Naive thymus-derived CD4-positive, alpha-beta T cell (primary cell): Measurements from ENCODE around the gene HOXD9. TPM values are rescaled to one million over a fixed set of nuclear protein-coding genes. Genes with fewer than 3 reads are reported as not detected.

Experiments
- ATAC-seq: fragments of 150-1000 bp; cut with Tn5 transposase; 2 replicates; pipeline ENCODE4 v1.10.0; 2021; ENCODE audit warnings: mild to moderate bottlenecking, moderate library complexity
- CTCF ChIA-PET: fragments of 350-600 bp; sonication (Branson Sonifier 250); formaldehyde crosslinking; loops from one replicate; lab custom pipeline; 2021; ENCODE audit warnings: antibody characterized with exemption; lab: Charles Lee
- POLR2A ChIA-PET: fragments of 350-600 bp; sonication (Branson Sonifier 250); formaldehyde crosslinking; loops from one replicate; lab custom pipeline; 2021; ENCODE audit warnings: antibody characterized with exemption, inconsistent platforms; lab: Charles Lee
- DNase-seq, 9 donors: peaks; one replicate each; pipeline versions ENCODE4 v3.0.0 to v3.0.0-alpha.2; 2020 to 2022; ENCODE audit warnings: mixed read lengths in 1 of 9
- H3K27ac ChIP-seq: one replicate; pipeline ENCODE4 v1.7.0; 2013; ENCODE audit warnings: mild to moderate bottlenecking, low read depth, low read length, moderate library complexity
- H3K27me3 ChIP-seq, 2 donors: one replicate each; pipeline ENCODE4 v1.7.0; 2013; ENCODE audit warnings: low read length in 2 of 2, mild to moderate bottlenecking in 2 of 2, moderate library complexity in 2 of 2; ENCODE audit not compliant: control insufficient read depth in 2 of 2, insufficient read depth in 2 of 2
- H3K36me3 ChIP-seq, 3 experiments: 1 replicate in 2 of 3; 2 replicates in 1 of 3; pipeline ENCODE4 v1.7.0; 2013; ENCODE audit warnings: low read length in 3 of 3, mild to moderate bottlenecking in 3 of 3, moderate library complexity in 1 of 3; ENCODE audit not compliant: insufficient read depth in 3 of 3, control insufficient read depth in 2 of 3
- H3K4me1 ChIP-seq, 2 donors: one replicate each; pipeline ENCODE4 v1.7.0; 2013; ENCODE audit warnings: low read length in 2 of 2, mild to moderate bottlenecking in 2 of 2, moderate library complexity in 1 of 2; ENCODE audit not compliant: control insufficient read depth in 2 of 2, insufficient read depth in 2 of 2
- H3K4me3 ChIP-seq: 2 replicates; pipeline ENCODE4 v1.7.0; 2013; ENCODE audit warnings: mild to moderate bottlenecking, low read length
- H3K9me3 ChIP-seq, 3 experiments: 1 replicate in 2 of 3; 2 replicates in 1 of 3; pipeline ENCODE4 v1.7.0; 2013; ENCODE audit warnings: low read length in 3 of 3; ENCODE audit not compliant: control insufficient read depth in 2 of 3
- H3K27ac Mint-ChIP-seq, 9 donors: one replicate each; pipeline ENCODE4 v1.8.0; 2020 to 2022; ENCODE audit warnings: mixed read lengths in 9 of 9, mild to moderate bottlenecking in 8 of 9, moderate library complexity in 5 of 9, inconsistent platforms in 2 of 9
- H3K27me3 Mint-ChIP-seq, 5 donors: one replicate each; pipeline ENCODE4 v1.8.0; 2021 to 2022; ENCODE audit warnings: mixed read lengths in 5 of 5, mild to moderate bottlenecking in 1 of 5
- H3K36me3 Mint-ChIP-seq, 5 donors: one replicate each; pipeline ENCODE4 v1.8.0; 2020 to 2022; ENCODE audit warnings: mixed read lengths in 5 of 5, mild to moderate bottlenecking in 3 of 5, inconsistent platforms in 1 of 5
- H3K4me1 Mint-ChIP-seq, 7 donors: one replicate each; pipeline ENCODE4 v1.8.0; 2020 to 2022; ENCODE audit warnings: mixed read lengths in 7 of 7, mild to moderate bottlenecking in 3 of 7, inconsistent platforms in 1 of 7
- H3K4me3 Mint-ChIP-seq, 10 donors: one replicate each; pipeline ENCODE4 v1.8.0; 2020 to 2022; ENCODE audit warnings: mild to moderate bottlenecking in 10 of 10, mixed read lengths in 10 of 10, moderate library complexity in 6 of 10, inconsistent platforms in 2 of 10
- H3K9me3 Mint-ChIP-seq, 11 donors: one replicate each; pipeline ENCODE4 v1.8.0; 2020 to 2022; ENCODE audit warnings: mixed read lengths in 11 of 11, mild to moderate bottlenecking in 4 of 11, inconsistent platforms in 1 of 11, moderate library complexity in 1 of 11
- intact Hi-C, 2 donors: fragments of 100-400 bp; cut with micrococcal nuclease; formaldehyde crosslinking; loops; one replicate each; pipeline ENCODE4 v1.15.1; 2023
- polyA plus RNA-seq, 2 donors: library from polyadenylated mRNA; unstranded; fragments of 300-500 nt; fragmentation: Illumina TruSeq; gene quantifications; one replicate each; pipeline ENCODE4 v1.2.3, GENCODE V29; 2021
- total RNA-seq, 6 experiments: library from RNA in 5 of 6; stranded (reverse) in 5 of 6; gene quantifications; 1 replicate in 5 of 6; 2 replicates in 1 of 6; pipeline ENCODE4 v1.2.3 and lab custom pipeline; 2021 to 2026

Gene HOXD9
- total and polyA plus RNA-seq, 7 experiments from 2014 or later = not detected

GRCh38 chr2:176117823-176118371 lies 4.6 kb upstream of the HOXD9 start:
- Mint-ChIP-seq H3K27me3 (peaks cover 75 to 92% (median 76%) of the 10 kb centered on the region in 5 donors), H3K9me3 (peaks cover 2 to 49% (median 11%) of the 10 kb centered on the region in 11 donors), H3K4me1 (peaks cover 0 to 13% (median 7%) of the 10 kb centered on the region in 7 donors), H3K36me3 (peaks cover 0 to 11% (median 4%) of the 10 kb centered on the region in 5 donors), H3K27ac (peak overlapping the region in 1 of 9 donors; percentile 42), H3K4me3 (no peak overlapping the region)
- ATAC-seq = no peak
- H3K9me3 ChIP-seq = peaks cover 0 to 6% (median 0%) of the 10 kb centered on the region in 3 experiments
- ChIA-PET CTCF (no interaction called here), POLR2A (no interaction called here)
- no peak overlapping the region for H3K27ac ChIP-seq
- H3K4me3 ChIP-seq = no peak overlapping the region
- peaks cover 24 to 95% of the 10 kb centered on the region in 2 donors for H3K27me3 ChIP-seq
- intact Hi-C loops = no loop called here
- H3K36me3 ChIP-seq = no peaks in the 10 kb centered on the region
- DNase-seq = no peak
- peaks cover 0 to 8% of the 10 kb centered on the region in 2 donors for H3K4me1 ChIP-seq

GRCh38 chr2:176118601-176119339 lies 3.7 kb upstream of the HOXD9 start:
- DNase-seq = no peak
- CTCF ChIA-PET = no interaction called here
- intact Hi-C loops = no loop called here
- POLR2A ChIA-PET = no interaction called here
- peaks cover 2 to 43% (median 8%) of the 10 kb centered on the region in 11 donors for H3K9me3 Mint-ChIP-seq
- no peak for ATAC-seq
- H3K4me1 ChIP-seq = peaks cover 0 to 15% of the 10 kb centered on the region in 2 donors
- H3K9me3 ChIP-seq = peaks cover 0 to 4% (median 0%) of the 10 kb centered on the region in 3 experiments
- H3K36me3 Mint-ChIP-seq = peaks cover 0 to 11% (median 4%) of the 10 kb centered on the region in 5 donors
- H3K27ac ChIP-seq = no peak overlapping the region
- H3K27me3 ChIP-seq = peaks cover 24 to 92% of the 10 kb centered on the region in 2 donors
- H3K36me3 ChIP-seq = no peaks in the 10 kb centered on the region
- H3K4me1 Mint-ChIP-seq = peaks cover 0 to 19% (median 11%) of the 10 kb centered on the region in 7 donors
- peak overlapping the region in 3 of 10 donors; percentile 2 to 60 (median 29) for H3K4me3 Mint-ChIP-seq
- no peak overlapping the region for H3K4me3 ChIP-seq
- peaks cover 72 to 88% (median 74%) of the 10 kb centered on the region in 5 donors for H3K27me3 Mint-ChIP-seq
- H3K27ac Mint-ChIP-seq = peak overlapping the region in 5 of 9 donors; percentile 37 to 76 (median 50)

GRCh38 chr2:176120364-176121189 lies 1.9 kb upstream of the HOXD9 start:
- peaks cover 2 to 33% (median 6%) of the 10 kb centered on the region in 11 donors for H3K9me3 Mint-ChIP-seq
- H3K4me1 ChIP-seq = peaks cover 0 to 15% of the 10 kb centered on the region in 2 donors
- peaks cover 15 to 88% of the 10 kb centered on the region in 2 donors for H3K27me3 ChIP-seq
- DNase-seq = no peak
- CTCF ChIA-PET = interaction anchor here (0.7 kb wide), 1 partner anchor 533 kb away, joined by 3 read pairs; no protein-coding TSS in a partner anchor
- no peak overlapping the region for H3K4me3 ChIP-seq
- peaks cover 0 to 25% (median 14%) of the 10 kb centered on the region in 7 donors for H3K4me1 Mint-ChIP-seq
- H3K9me3 ChIP-seq = no peaks in the 10 kb centered on the region
- peak overlapping the region in 5 of 10 donors; percentile 20 to 37 (median 30) for H3K4me3 Mint-ChIP-seq
- POLR2A ChIA-PET = interaction anchor here (0.7 kb wide), 1 partner anchor 24 kb away, joined by 3 read pairs; no protein-coding TSS in a partner anchor
- peaks cover 75 to 90% (median 77%) of the 10 kb centered on the region in 5 donors for H3K27me3 Mint-ChIP-seq
- no peaks in the 10 kb centered on the region for H3K36me3 ChIP-seq
- ATAC-seq = no peak
- peaks cover 0 to 11% (median 2%) of the 10 kb centered on the region in 5 donors for H3K36me3 Mint-ChIP-seq
- intact Hi-C loops = loop anchor here (10.0 kb wide), 3 partner anchors 1214 to 1786 kb away; partner anchors contain the start of gene SP9 (in 1 of the 2)
- H3K27ac ChIP-seq = no peak overlapping the region
- peak overlapping the region in 4 of 9 donors; percentile 11 to 63 (median 34) for H3K27ac Mint-ChIP-seq

- H3K27me3 ChIP-seq = peaks cover 15 to 88% of the 10 kb centered on the region in 2 donors
- intact Hi-C loops = loop anchor here (10.0 kb wide), 3 partner anchors 1213 to 1787 kb away; partner anchors contain the start of gene SP9 (in 1 of the 2)
- DNase-seq (peak in 1 of 9 donors; percentile 21), ATAC-seq (no peak)
- no peak overlapping the region for H3K4me3 ChIP-seq
- H3K36me3 ChIP-seq = no peaks in the 10 kb centered on the region
- H3K36me3 Mint-ChIP-seq = peaks cover 0 to 11% (median 2%) of the 10 kb centered on the region in 5 donors
- H3K27me3 Mint-ChIP-seq = peaks cover 77 to 89% (median 80%) of the 10 kb centered on the region in 5 donors
- peaks cover 2 to 30% (median 6%) of the 10 kb centered on the region in 11 donors for H3K9me3 Mint-ChIP-seq
- H3K4me1 ChIP-seq = peaks cover 0 to 15% of the 10 kb centered on the region in 2 donors
- H3K9me3 ChIP-seq = no peaks in the 10 kb centered on the region
- CTCF ChIA-PET = interaction anchor here (1.2 kb wide), 1 partner anchor 11 kb away, joined by 3 read pairs; no protein-coding TSS in a partner anchor
- H3K4me3 Mint-ChIP-seq = peak overlapping the region in 8 of 10 donors; percentile 1 to 68 (median 35)
- POLR2A ChIA-PET = no interaction called here
- peaks cover 0 to 25% (median 14%) of the 10 kb centered on the region in 7 donors for H3K4me1 Mint-ChIP-seq
- H3K27ac ChIP-seq = no peak overlapping the region
- peak overlapping the region in 5 of 9 donors; percentile 11 to 63 (median 34) for H3K27ac Mint-ChIP-seq
Observed at GRCh38 chr2:176121190-176122051, 1.1 kb upstream of the HOXD9 start.

- peaks cover 0 to 29% (median 15%) of the 10 kb centered on the region in 7 donors for H3K4me1 Mint-ChIP-seq
- intact Hi-C loops = loop anchor here (10.0 kb wide), 3 partner anchors 1213 to 1787 kb away; partner anchors contain the start of gene SP9 (in 1 of the 2)
- H3K36me3 ChIP-seq = no peaks in the 10 kb centered on the region
- H3K4me1 ChIP-seq = peaks cover 0 to 15% of the 10 kb centered on the region in 2 donors
- POLR2A ChIA-PET = interaction anchor here (0.5 kb wide), 1 partner anchor 1009 kb away, joined by 4 read pairs; no protein-coding TSS in a partner anchor
- H3K9me3 ChIP-seq = no peaks in the 10 kb centered on the region
- CTCF ChIA-PET = interaction anchor here (1.2 kb wide), 1 partner anchor 12 kb away, joined by 3 read pairs; no protein-coding TSS in a partner anchor
- peaks cover 77 to 88% (median 80%) of the 10 kb centered on the region in 5 donors for H3K27me3 Mint-ChIP-seq
- peaks cover 21 to 84% of the 10 kb centered on the region in 2 donors for H3K27me3 ChIP-seq
- DNase-seq (no peak), ATAC-seq (peak; percentile 31)
- peak overlapping the region in 1 of 9 donors; percentile 52 for H3K27ac Mint-ChIP-seq
- H3K36me3 Mint-ChIP-seq = peaks cover 0 to 6% (median 2%) of the 10 kb centered on the region in 5 donors
- H3K9me3 Mint-ChIP-seq = peaks cover 0 to 22% (median 6%) of the 10 kb centered on the region in 11 donors
- H3K27ac ChIP-seq = no peak overlapping the region
- H3K4me3 Mint-ChIP-seq = peak overlapping the region in 9 of 10 donors; percentile 60 to 85 (median 76)
- peak overlapping the region; percentile 33 for H3K4me3 ChIP-seq
Observed at GRCh38 chr2:176122052-176122682, 352 bp upstream of the HOXD9 start.
